GM18519 (cell line): ENCODE data around the gene GRM1.
A peak's percentile ranks its signal among the peaks of the same experiment; 100 is the strongest.

Source experiments
- ATAC-seq: cut with Tn5 transposase; IDR thresholded peaks from one replicate; pipeline ENCODE4 v1.9.1; 2021; ENCODE audit warnings: mild to moderate bottlenecking, moderate library complexity; ENCODE audit not compliant: unreplicated experiment, low FRiP score

GRM1 gene

DNA sequence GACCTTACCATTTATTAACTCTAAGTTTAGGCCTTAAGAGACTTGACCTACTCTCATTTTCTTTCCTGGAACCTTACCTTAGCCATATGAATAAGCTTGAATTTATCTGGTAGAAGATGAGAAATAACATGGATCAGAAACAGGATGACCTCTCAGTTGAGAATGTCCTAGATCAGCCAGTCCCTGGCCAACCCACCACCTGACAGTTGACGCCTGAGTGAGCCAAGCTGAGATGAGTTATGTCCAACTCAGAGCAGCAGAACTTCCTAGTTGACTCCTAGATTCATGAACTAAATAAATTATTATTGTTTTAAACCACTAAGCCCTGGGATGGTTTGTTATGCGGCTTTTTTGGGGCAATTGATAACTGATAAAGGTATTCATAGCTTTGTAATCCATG lies 281.8 kb downstream of the GRM1 start:
- ATAC-seq, result no peak

DNA sequence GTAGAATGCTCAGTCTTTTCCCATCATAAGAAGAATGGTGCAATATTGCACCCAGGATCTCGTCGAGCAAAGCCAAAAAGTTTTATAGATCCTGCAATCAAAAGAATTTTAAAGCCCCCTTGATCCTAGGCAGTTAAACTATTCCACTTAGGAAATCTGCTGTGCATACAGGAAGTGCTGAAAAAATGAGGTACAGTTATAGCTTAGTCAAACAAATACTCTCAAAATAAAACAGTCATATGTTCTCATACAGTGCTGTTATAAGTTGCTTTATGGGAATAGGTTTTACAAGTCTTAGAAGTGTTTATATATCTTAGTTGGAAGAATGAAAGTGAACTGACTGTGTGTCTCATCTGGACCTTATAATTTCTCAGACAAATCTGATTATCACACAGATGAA lies 282.2 kb downstream of the GRM1 start:
- no peak for ATAC-seq

DNA sequence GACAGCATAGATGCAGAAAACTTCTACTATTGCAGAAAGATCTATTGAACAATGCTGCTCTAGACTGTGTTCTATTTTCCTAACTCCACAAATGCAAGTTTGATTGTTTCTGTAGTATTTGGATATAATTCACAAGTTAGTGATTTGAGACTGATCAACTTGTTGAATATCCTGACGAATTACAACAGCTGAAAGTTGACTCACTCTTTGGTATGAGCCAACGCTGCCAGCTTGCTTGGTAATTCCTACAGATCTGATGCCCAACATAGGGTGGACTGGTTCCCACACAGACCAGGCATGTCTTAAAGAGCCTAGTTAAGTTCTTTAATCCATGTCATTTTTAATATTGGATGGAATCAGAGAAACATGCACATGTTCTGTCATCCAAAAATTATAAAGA lies 283.7 kb downstream of the GRM1 start:
- no peak for ATAC-seq

DNA sequence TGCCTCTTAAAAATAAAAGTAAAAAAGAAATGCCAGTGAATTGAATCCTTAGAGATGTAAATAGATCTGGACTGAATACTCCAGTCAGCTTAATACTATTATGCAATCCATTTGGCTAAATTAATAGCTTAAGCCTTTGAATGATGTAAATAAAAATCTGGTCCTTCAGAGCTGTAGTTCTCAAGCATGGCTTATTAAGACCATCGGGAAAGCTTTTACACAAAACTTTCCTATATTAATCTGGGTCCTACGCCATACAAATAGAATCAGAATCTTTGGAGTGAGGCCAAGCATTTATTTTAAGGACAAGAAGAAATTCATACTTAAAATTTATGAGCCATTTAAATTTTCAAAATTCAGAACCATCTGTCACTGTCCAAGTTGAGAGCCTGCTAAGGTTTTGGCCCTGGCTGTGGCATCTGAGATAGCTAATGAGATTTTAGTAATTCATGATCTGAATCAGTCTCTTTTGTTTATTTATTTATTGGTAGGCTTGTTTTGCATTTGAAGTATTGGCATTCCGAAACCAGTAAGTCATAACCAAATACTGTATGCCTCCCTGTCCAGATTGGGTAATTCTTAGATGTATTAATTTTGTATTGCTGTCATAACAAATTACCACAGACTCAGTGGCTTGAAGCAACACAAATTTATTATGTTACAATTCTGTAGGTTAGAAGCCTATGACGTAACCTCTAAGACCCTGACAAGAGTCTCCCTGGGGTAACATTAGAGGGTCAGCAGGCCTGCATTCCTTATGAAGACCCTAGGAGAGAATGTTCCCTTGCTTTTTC lies 286.7 kb downstream of the GRM1 start:
- ATAC-seq, result no peak

DNA sequence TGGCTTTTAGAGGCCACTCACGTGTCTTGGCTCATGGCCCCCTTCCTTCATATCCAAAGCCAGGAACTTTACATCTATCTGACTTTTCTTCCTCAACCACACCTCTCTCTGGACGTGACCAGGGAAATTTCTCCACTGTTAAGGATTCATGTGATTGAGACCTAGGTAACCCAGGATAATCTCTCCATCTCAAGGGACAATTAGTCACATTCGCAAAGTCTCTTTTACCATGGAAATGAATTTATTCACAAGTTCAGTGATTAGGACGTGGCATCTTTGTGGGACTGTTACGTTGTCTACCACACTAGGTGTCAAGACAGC lies 287.3 kb downstream of the GRM1 start:
- no peak for ATAC-seq

DNA sequence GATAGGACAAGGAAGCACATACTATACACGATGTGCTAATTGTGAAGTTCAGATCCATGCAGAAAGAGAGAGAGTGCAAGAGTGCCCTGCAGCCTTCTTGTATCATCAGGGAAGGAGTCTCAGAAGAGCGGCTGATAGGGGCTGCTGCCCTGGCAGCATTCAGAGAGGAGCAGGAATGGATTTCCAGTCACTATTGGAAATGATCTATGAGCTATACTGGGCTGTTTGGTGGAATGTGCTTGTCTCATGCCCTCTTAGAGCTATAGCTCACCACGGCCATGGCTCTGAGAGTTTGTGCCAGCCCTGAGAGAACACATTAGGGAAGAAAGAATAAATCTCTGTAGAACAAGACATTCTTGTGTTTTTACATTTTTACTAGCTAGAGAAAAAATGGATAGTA lies 302.2 kb downstream of the GRM1 start:
- ATAC-seq, result no peak

DNA sequence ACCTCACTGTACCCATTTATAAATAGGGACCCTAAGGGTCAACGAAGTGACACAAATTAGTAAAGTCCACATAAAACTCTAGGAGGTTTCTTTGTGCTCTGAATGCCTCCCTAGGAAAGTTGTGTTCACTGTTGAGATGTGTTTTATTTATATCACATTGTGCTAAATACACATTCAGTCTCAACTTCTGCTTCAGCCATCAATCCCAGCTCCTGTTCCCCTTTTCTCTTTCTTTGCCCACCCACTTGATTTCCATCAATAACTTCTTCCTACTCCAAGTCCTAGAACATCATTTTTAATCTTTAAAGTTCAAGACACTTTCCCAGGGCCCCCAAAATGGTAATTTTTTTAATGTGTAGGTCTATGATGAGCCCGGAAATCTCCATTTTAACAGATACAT lies 306.5 kb downstream of the GRM1 start:
- no peak for ATAC-seq

DNA sequence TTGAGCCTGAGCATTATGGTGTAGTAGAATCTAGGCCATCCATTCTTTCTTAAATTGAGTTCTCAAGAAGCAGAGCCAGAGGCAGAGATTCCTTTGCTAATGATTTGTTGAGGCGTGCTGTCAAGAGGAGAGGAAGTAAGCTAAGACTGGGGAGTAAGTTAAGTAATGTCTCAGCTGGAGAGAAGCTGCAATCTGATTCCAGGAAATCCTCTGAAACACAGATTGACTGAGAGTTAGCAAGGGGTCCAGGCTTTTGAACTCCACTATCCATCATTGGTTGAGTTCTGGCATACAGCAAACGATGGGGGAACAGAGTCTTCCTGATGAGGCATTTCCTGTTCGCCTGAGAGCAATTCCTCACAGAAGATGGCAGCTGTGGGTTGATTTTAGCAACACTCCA lies 307.3 kb downstream of the GRM1 start:
- ATAC-seq, result no peak

DNA sequence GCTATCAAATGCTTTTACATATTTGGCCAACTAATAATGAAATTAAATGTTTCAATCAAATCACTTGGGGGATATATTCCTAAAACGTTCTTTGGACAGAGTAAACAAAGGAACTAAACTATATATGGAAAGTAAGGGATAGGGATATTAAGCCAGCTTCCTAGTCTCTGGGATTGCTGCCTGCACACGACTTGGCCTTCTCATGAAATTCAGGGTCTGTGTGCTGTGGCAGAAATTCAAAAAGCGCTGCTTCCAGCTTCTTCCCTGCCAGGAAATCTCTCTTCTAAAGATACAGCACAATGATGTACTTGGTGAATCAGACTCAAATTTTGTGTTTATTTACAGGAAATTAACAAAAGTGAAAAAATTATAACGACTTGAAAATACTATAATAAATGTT lies 308.5 kb downstream of the GRM1 start:
- ATAC-seq, result no peak

DNA sequence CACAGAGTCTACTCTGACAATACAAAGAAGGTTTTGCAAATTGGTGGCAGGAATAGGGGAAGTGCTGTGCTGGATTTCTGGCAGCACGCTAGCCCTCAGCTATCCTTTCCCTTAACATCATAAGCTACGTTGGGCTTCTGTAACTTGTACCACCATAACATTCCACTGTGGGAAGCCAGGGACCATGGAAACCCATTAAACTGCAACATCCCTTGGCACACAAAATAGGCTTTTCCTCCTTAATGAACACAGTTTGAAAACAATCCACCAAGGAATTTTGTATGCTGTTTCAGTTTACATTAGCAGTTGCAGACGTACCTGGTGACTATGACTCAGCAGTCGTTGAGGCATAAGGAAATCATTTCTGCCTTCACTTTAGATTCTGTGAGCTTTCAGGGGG lies 310.9 kb downstream of the GRM1 start:
- ATAC-seq, result no peak

DNA sequence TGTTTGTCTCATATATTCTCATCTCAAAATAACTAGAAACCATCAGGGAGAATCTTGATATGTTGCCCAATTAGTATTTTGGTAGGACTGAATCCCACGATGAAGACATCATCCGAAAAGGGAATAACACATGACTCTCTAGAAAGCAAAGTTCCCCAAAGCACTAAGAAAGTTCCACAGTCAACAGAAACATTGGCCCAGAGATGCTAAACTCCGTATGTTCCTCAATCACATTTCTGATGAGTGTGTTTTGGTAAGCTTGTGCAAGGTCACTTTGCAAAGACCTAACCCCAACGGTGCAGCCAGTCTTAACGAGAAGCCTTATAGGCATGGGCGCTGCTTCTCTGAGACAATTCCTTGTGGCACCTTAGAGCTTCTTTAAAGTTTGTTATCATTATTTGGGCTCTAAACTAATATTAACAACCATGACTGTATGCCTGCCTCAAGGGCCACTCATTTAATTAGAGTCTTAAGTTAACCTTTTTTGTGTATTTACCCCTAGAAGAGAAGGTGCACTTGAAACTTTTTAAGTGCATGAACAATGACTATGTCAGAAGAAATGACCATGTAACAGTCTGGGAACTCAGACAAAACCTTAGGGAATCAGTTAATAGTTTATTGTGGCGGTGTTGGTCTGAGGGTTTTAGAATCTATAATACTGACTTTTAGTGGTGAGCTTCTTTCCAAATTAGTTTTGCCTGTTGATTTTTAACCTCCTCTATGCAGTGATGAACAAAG lies 312.8 kb downstream of the GRM1 start:
- ATAC-seq, result no peak

DNA sequence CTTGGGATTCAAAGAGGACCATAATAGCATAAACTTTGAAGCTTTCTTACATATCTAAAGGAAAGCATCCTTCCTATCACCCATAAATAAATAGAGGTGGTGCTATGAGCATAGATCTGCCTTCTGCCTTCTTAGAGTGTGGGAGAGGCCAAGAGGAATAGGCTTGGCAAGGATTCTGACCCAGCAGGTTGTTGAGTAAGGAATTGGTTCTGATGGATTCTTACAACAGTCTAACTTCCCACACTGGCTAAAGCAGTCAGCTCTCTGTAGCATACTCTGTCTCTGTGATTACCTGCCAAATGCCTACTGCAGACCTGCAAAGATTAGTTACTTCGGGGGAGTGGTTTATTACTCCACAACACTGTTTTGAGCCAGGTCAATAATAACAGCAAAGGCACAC lies 316.7 kb downstream of the GRM1 start:
- no peak for ATAC-seq

DNA sequence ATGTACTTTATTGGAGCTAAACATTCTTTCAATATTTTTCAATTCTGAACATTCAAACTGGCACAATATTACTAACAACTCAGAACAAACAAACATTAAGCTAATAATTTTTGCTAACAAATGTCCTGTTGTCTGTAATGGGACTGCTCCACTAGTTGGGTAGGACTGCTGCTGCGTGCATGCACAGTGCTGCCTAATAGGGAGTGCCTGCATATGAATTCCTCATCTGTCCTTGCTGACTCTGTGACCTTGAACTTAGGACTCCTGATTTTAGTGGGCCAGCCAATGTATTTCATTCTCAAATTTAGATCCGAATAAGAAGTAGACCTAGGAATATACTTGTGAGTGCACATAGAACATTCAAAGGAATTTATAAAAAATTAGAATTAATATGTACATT lies 318.2 kb downstream of the GRM1 start:
- ATAC-seq, result no peak

DNA sequence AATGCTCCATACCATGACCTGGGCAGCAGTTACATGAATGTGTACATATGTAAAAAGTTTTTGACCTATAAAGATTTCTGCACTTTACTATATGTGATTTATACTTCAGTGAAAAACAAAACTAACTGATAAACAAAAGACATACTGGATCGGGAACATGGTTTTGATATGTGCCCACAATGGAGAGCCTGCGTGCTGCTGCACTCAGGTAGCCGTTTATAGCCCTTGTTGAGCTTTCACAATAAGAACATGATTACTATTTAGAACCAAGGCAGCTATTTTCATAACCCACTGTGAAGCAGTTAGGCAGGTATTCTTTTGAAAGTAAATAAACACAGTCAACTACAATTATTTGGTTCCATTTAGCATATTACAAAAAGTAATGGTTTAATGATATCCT lies 318.8 kb downstream of the GRM1 start:
- ATAC-seq, result no peak

DNA sequence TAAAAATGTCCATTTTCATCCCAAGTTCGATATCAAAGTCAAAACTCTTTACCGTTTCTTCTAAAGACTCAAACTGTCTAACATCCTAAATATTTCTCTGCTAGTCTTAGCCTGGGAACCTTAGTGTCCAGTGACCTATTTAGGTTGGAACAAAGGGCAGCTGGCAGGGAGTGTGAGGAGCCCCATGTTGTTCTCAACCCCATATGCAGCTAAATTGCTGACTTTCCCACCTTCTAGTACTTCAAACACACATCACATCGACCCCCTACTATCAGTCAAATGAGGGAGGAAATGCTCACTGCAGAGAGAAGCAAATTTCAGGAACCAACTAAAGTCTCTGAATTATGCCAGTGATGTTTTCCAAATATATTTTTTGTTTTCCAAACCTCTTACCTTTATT lies 322.2 kb downstream of the GRM1 start:
- no peak for ATAC-seq

DNA sequence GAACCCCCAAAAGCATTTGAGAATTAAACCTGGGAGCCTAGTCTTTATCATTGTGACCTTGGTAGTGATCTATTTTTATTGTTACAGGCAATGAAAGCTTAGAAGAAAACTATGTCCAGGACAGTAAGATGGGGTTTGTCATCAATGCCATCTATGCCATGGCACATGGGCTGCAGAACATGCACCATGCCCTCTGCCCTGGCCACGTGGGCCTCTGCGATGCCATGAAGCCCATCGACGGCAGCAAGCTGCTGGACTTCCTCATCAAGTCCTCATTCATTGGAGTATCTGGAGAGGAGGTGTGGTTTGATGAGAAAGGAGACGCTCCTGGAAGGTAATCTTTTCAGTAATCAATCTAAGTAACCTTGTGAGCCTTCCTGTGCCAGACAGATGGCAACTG lies 323.3 kb downstream of the GRM1 start:
- ATAC-seq, result no peak

DNA sequence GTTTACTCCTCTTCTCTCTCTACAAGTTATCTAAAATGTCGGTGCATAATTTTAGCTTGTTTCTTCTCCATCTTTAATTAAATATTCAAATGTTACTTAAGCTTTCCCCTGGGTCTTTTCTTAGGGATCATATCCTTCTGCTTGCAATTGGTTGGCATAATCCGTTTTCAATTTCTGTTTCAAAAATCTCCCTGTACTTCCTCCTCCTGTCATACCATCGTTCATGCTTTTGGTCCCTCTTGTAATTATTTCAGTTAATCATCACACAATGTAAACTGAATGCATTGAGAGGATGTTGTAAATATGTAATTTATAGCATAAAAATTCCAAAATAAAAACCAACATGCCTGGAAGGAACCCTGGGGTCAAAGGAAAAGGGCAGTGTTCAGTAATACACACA lies 325.6 kb downstream of the GRM1 start:
- ATAC-seq, result no peak

DNA sequence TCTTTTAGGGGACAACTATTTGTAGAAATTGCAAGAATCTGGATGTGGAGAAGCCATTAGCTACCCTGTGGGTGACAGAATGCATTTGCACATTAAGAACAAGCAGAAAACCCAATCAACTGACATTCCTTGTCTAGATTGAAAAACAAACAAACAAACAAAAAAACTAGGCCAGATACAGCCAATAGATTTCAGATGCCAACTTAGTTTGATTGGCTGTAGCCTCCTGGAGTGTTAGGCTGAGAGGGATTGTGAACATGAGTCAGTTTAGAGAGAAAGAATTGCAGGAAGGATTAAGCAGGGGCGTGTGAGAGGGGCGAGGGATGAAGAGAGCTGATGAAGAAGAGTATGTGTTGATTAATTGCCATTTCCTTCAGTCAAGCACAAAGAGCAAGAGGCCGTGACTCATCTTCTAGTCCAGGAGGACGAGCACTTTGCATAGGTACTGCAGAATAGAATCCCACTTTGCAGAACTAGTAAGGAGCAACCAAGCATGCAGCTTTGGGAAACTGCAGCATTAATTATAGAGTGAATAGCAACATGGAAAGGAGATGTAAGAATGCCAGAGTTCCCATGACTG lies 326.7 kb downstream of the GRM1 start:
- no peak for ATAC-seq

DNA sequence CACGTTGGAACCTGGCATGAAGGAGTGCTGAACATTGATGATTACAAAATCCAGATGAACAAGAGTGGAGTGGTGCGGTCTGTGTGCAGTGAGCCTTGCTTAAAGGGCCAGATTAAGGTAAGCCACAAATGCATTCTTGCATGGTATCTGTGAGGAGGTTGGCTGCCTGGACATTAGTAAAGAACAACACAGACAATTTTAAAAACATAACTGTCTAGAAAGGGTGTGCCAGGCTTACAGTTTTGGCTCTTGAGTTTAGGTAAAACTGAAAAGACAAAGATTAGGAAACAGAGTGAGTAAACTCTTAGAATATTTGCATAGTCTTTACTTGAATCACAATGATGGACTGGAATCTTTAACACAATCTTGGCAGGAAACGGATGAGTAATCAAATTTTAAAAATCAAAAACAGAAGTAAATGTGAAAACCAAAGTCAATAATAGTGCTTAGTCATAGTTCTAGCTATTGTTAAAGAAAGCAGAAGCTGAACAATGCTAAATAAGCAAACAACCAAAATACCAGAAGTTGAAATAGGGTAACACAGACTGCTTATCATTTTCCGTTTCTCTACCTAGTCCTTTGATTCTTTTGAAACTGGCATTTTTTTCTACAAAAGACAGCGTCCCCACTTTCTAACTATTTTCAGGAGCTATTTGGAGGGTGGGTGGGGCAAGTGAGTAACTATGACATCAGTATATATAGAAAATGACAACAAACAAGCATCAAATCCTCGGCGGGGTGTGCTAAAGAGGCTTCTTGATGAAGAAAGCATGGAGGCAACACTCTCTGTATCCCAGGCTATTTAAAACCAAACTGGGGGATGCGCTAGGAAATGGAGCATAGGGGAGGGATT lies 328.9 kb downstream of the GRM1 start:
- ATAC-seq, result peak; percentile 63

DNA sequence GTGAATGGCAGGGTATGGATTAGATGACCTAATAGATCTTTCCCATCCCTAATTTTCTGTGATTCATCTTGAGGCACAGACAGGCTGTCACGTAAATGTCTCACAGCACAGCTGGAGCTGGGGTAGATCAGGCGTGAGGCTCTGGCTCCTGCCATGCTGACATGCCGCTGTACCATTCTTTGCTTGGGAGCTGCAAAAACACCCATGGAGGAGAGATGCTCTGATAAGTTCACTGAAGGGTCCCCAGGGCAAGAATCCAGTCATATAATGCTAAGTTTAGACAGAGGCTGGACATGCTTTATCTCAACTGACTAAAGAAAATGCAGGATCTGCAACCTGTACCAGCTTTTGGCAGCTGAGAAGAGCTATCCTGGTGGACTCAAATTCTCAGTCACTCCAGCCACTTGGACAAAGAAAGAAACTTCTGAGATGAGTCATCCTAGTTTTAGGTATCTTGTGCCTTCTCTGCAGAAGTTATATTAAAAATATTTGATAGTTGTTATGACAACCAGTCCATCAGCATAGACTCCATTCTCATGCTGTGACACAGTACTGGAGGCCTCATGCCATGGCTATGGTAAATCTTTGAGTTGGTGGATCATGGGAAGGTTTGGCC lies 329.7 kb downstream of the GRM1 start:
- ATAC-seq, result no peak

DNA sequence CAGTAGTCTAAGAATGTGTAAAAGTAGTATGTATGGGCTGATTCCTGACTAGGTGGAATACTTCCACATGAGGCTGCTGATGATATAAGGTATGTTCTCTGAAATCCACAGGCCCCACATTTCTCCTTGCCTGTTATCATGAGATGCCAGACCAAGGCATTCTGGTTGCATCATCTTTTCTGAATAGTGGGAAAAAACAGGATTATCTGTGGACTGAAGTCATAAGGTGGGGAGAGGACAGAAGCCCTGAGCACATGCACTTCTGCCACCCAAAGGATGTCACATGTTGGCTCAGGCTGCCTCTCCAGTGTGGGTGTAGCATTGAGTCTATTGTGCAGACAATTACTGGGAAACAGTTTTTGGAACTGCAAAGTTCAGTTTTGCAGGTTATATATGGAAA lies 330.3 kb downstream of the GRM1 start:
- no peak for ATAC-seq
